ENCODE data around the gene EFNA1. TPM values are rescaled to one million over a fixed set of nuclear protein-coding genes. Genes with fewer than 3 reads are reported as not detected.

The EFNA1 gene
- total and polyA plus RNA-seq, 2 of the 8 experiments (the other 6 are each of a cell fraction or from before 2014, with no cell fraction given): 4.9 to 14.6 TPM

GRCh38 chr1:155179112-155180031 lies 51.7 kb downstream of the EFNA1 start:
- Histone ChIP-seq H3K79me1 (ENCODE audit: low read depth, low read length) (no peaks in the 10 kb centered on the region; the same call in 1 of the 2 replicates), H2BK15ac (ENCODE audit: low read length) (no peak overlapping the region), H3K4me2 (ENCODE audit: insufficient read depth in 1 of 2, low read depth in 2 of 2, low read length in 2 of 2) (no peak overlapping the region), H3K79me2 (ENCODE audit: control insufficient read depth in 1 of 2, insufficient read depth in 2 of 2, low read length in 2 of 2) (peaks cover 0 to 4% of the 10 kb centered on the region in 2 experiments; a peak in 1 of 4 replicates), H2BK5ac (ENCODE audit: low read depth, low read length) (no peak overlapping the region), H2AK5ac (ENCODE audit: low read depth, low read length) (no peak overlapping the region), H3K4me3 (ENCODE audit: extremely low read depth in 1 of 4, insufficient read depth in 2 of 4, low read depth in 3 of 4, low read length in 4 of 4) (no peak overlapping the region), H3K23ac (ENCODE audit: insufficient read length) (no peak overlapping the region), H3K9ac (replicated peaks in 1 of 4; ENCODE audit: extremely low read depth in 1 of 4, low read depth in 3 of 4, low read length in 3 of 4) (no peak overlapping the region), H4K91ac (replicated peaks; ENCODE audit: insufficient read length, low read length) (no peak overlapping the region), H4K8ac (ENCODE audit: extremely low read depth, insufficient read depth, low read length) (no peak overlapping the region), H2AFZ (ENCODE audit: low read length) (no peak overlapping the region), H3K23me2 (ENCODE audit: low read depth, low read length) (peaks cover 4% of the 10 kb centered on the region; the same call in 1 of the 2 replicates), H3K9me3 (ENCODE audit: insufficient read depth in 2 of 2, low read depth in 1 of 2, low read length in 1 of 2) (no peaks in the 10 kb centered on the region), H3K27me3 (replicated peaks in 1 of 4; ENCODE audit: control insufficient read depth in 3 of 4, extremely low read depth in 1 of 4, insufficient read depth in 3 of 4, low read length in 3 of 4) (no peaks in the 10 kb centered on the region), H3K4me1 (replicated peaks in 1 of 4; ENCODE audit: control insufficient read depth in 3 of 4, insufficient read depth in 4 of 4, low read length in 3 of 4) (peaks cover 0 to 18% (median 8%) of the 10 kb centered on the region in 4 experiments; a peak in 5 of 7 replicates), H3K27ac (ENCODE audit: low read depth, low read length) (no peak overlapping the region), H2BK20ac (ENCODE audit: low read length) (no peak overlapping the region), H3K4ac (replicated peaks; ENCODE audit: insufficient read length, low read depth, low read length) (no peak overlapping the region), H3K56ac (replicated peaks; ENCODE audit: insufficient read length, low read depth, low read length) (no peak overlapping the region), H4K20me1 (replicated peaks in 1 of 2; ENCODE audit: control insufficient read depth in 1 of 2, insufficient read depth in 2 of 2, low read length in 2 of 2) (peaks cover 8 to 10% of the 10 kb centered on the region in 2 experiments), H2BK12ac (ENCODE audit: low read depth, low read length) (no peak overlapping the region), H3K14ac (ENCODE audit: insufficient read length) (no peak overlapping the region), H3K18ac (ENCODE audit: extremely low read depth, low read length) (no peak overlapping the region), H4K5ac (ENCODE audit: insufficient read length, low read depth, low read length) (no peak overlapping the region), H3K36me3 (ENCODE audit: control insufficient read depth in 2 of 4, insufficient read depth in 4 of 4, low read length in 3 of 4) (peaks cover 15 to 49% (median 33%) of the 10 kb centered on the region in 4 experiments), H2BK120ac (replicated peaks; ENCODE audit: low read depth, low read length) (no peak overlapping the region)
- TF ChIP-seq SIN3A (conservative IDR thresholded peaks at IDR 0.05 in 1 of 2, IDR thresholded peaks at IDR 0.05 in 1 of 2; ENCODE audit: low read depth in 1 of 2, low read length in 2 of 2) (no peak), SAP30 (IDR thresholded peaks at IDR 0.05; ENCODE audit: insufficient read depth, insufficient replicate concordance, low read length) (no peak), KDM5A (IDR thresholded peaks at IDR 0.05; ENCODE audit: low read length) (no peak), POLR2A (IDR thresholded peaks at IDR 0.05; ENCODE audit: control extremely low read depth in 1 of 2, low read depth in 2 of 2, low read length in 2 of 2) (no peak), ASH2L (IDR thresholded peaks at IDR 0.05; ENCODE audit: low read length) (no peak), KDM1A (IDR thresholded peaks at IDR 0.05; ENCODE audit: borderline replicate concordance, low read length) (no peak), ATF3 (IDR thresholded peaks at IDR 0.05; ENCODE audit: insufficient read depth, low read depth, low read length) (no peak), RBBP5 (IDR thresholded peaks at IDR 0.05; ENCODE audit: borderline replicate concordance, low read depth, low read length) (no peak), EZH2 (IDR thresholded peaks at IDR 0.05; ENCODE audit: low read depth, low read length, severe bottlenecking) (no peak), SP4 (IDR thresholded peaks at IDR 0.05; ENCODE audit: low read length) (no peak), TEAD4 (IDR thresholded peaks at IDR 0.05; ENCODE audit: low read depth, low read length) (no peak)
- no peak for FAIRE-seq
- no peak for DNase-seq (ENCODE audit: low read depth in 1 of 2, low spot score in 2 of 2)
- POLR2A ChIA-PET (ENCODE audit: partially characterized antibody): interaction anchor here (1.6 to 20.5 kb wide), 2 partner anchors 22 to 45 kb away, joined by 3 to 512 read pairs; partner anchors contain the start of genes MTX1 and THBS3
- 94% methylated on average over 30 of the region's 31 CpGs; no CpG with 5 or more reads in 1 of the 2 experiments for WGBS, 2 experiments (ENCODE audit: extremely low coverage in 1 of 2, insufficient coverage in 1 of 2, insufficient read length in 1 of 2, insufficient replicate concordance in 2 of 2, low coverage in 1 of 2, low lambda C conversion rate in 2 of 2, missing lambda C conversion rate in 1 of 2)
- CTCF ChIA-PET (ENCODE audit: partially characterized antibody): interaction anchor here (1.8 to 7.9 kb wide), 2 partner anchors 15 to 28 kb away, joined by 4 to 107 read pairs; partner anchors contain the start of gene THBS3

Measured in H1 (cell line).